Transverse colon (tissue), 4 donors: ENCODE results near the gene MED14. TPM values are rescaled to one million over a fixed set of nuclear protein-coding genes. Genes with fewer than 3 reads are reported as not detected.
"Not testable (repeated sequence)": the region's sequence is repeated elsewhere in the genome, so short reads cannot be mapped to it uniquely, and the experiment has no call there.

Experiments
- DNase-seq: peaks from one replicate; pipeline ENCODE4 v3.0.0-alpha.2; 2019
- H3K27ac ChIP-seq, 4 donors: fragments of 200-600 bp; sonication (generic); 2 replicates each; pipeline ENCODE4 v1.5.1; 2016 to 2018; ENCODE audit warnings: inconsistent platforms in 4 of 4
- H3K27me3 ChIP-seq: fragments of 200-600 bp; sonication (generic); 2 replicates; pipeline ENCODE4 v1.5.1; 2017; ENCODE audit warnings: inconsistent platforms
- H3K36me3 ChIP-seq, 4 donors: fragments of 200-600 bp; sonication (generic); 2 replicates each; pipeline ENCODE4 v1.5.1; 2017 to 2019; ENCODE audit warnings: inconsistent platforms in 4 of 4
- H3K4me1 ChIP-seq, 4 donors: fragments of 200-600 bp; sonication (generic); 2 replicates each; pipeline ENCODE4 v1.5.1; 2017 to 2020; ENCODE audit warnings: inconsistent platforms in 4 of 4
- H3K4me3 ChIP-seq, 4 donors: fragments of 200-600 bp; sonication (generic); 1 replicate in 1 of 4; 2 replicates in 3 of 4; pipeline versions ENCODE4 v1.5.1 to v1.6.1; 2017 to 2019; ENCODE audit warnings: inconsistent platforms in 4 of 4
- H3K9me3 ChIP-seq, 2 donors: fragments of 200-600 bp; sonication (generic); 2 replicates each; pipeline ENCODE4 v1.5.1; 2017 to 2019; ENCODE audit warnings: inconsistent platforms in 2 of 2
- CTCF ChIP-seq, 5 experiments: fragments of 200-600 bp in 3 of 5; fragments of 450-650 bp in 2 of 5; sonication (generic) in 3 of 5; IDR thresholded peaks; 1 replicate in 2 of 5; 2 replicates in 3 of 5; pipeline ENCODE4 v1.5.1; 2016 to 2017; ENCODE audit warnings: antibody characterized with exemption in 5 of 5, inconsistent platforms in 3 of 5, mild to moderate bottlenecking in 2 of 5, moderate library complexity in 1 of 5
- EP300 ChIP-seq: sonication (generic); formaldehyde crosslinking; IDR thresholded peaks from one replicate; pipeline ENCODE4 v1.6.1; 2017; ENCODE audit warnings: antibody characterized with exemption, low read depth
- POLR2A ChIP-seq: fragments of 450-650 bp; IDR thresholded peaks from one replicate; pipeline ENCODE4 v1.6.1; 2016; ENCODE audit warnings: antibody characterized with exemption, mild to moderate bottlenecking, moderate library complexity
- POLR2AphosphoS5 ChIP-seq, 3 donors: sonication (generic); formaldehyde crosslinking; IDR thresholded peaks; one replicate each; pipeline ENCODE4 v1.6.1; 2016; ENCODE audit warnings: antibody characterized with exemption in 3 of 3
- WGBS, 2 donors: methylation state at CpG; one replicate each; pipeline ENCODE4 v1.1.5; 2018; ENCODE audit warnings: low coverage in 1 of 2; 5-methylcytosine and 5-hydroxymethylcytosine counted together
- in situ Hi-C, 4 donors: fragments of 200-750 bp; cut with MboI; loops; one replicate each; pipeline versions ENCODE4 v1.15.0 to v1.15.1; 2017; ENCODE audit warnings: low sequenced_read_pairs in 3 of 4, low pct_ligation_motif_present in 1 of 4, low pct_unique_long_range_greater_than_20kb in 1 of 4
- intact Hi-C: fragments of 100-400 bp; cut with DNase I; formaldehyde crosslinking; loops from one replicate; pipeline ENCODE4 v1.15.1; 2023; ENCODE audit warnings: low total_unique reads
- total RNA-seq, 4 donors: library from RNA; depleted of rRNA; stranded (reverse); fragments of >200 nt; gene quantifications; one replicate each; pipeline ENCODE4 v1.1.0, GENCODE V29; 2016

Gene MED14
- total RNA-seq, 4 donors from 2014 or later: 28.8 to 81.0 (median 68.0) TPM

DNA sequence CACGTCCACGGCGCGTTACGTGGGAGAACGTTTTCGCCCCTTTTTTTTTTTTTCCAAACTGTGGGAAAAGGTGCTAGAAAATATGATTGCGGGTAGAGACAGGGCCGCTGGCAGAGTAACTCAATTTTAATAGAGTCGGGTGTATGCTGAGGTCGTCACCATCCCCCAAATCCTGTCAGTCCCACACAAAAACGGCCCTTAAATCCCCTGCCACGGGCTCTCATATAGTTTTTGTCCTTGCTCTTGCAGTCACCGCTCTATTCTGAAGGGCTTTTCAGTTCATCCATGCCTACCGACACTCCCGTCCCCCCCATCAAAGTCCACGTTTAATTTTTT lies 796 bp upstream of the MED14 start:
- in situ Hi-C loops (no loop called here), intact Hi-C loops (no loop called here)
- TF ChIP-seq CTCF (IDR thresholded peaks at IDR 0.05) (no peak), POLR2AphosphoS5 (IDR thresholded peaks at IDR 0.05) (no peak), EP300 (no peak), POLR2A (no peak)
- Histone ChIP-seq H3K9me3 (no peaks in the 10 kb centered on the region), H3K27ac (peak overlapping the region; percentile 96 to 99 (median 97)), H3K36me3 (no peaks in the 10 kb centered on the region), H3K4me1 (peaks cover 0 to 34% (median 16%) of the 10 kb centered on the region in 4 donors), H3K4me3 (peak overlapping the region; percentile 66 to 88 (median 78)), H3K27me3 (no peaks in the 10 kb centered on the region)
- 9% methylated on average over 17 of the region's 17 CpGs; no CpG with 5 or more reads in 1 of the 2 donors for WGBS, 2 donors
- no peak for DNase-seq

- Histone ChIP-seq H3K4me3 (peak overlapping the region; percentile 66 to 88 (median 78)), H3K36me3 (no peaks in the 10 kb centered on the region), H3K9me3 (no peaks in the 10 kb centered on the region), H3K27ac (peak overlapping the region; percentile 96 to 99 (median 97)), H3K27me3 (no peaks in the 10 kb centered on the region), H3K4me1 (peaks cover 0 to 45% (median 18%) of the 10 kb centered on the region in 4 donors)
- TF ChIP-seq CTCF (IDR thresholded peaks at IDR 0.05) (no peak), EP300 (no peak), POLR2A (no peak), POLR2AphosphoS5 (IDR thresholded peaks at IDR 0.05) (no peak)
- in situ Hi-C loops (no loop called here), intact Hi-C loops (no loop called here)
- peak; percentile 37 for DNase-seq
- 22% methylated on average over 20 of the region's 20 CpGs; no CpG with 5 or more reads in 1 of the 2 donors for WGBS, 2 donors
These were observed 394 bp downstream of the MED14 start for GRCh38 chrX:40734971-40735324.

GRCh38 chrX:40733706-40734105 lies 1.6 kb downstream of the MED14 start:
- intact Hi-C loops (no loop called here), in situ Hi-C loops (no loop called here)
- 0 to 34% methylated on average over 2 of the region's 2 CpGs for WGBS, 2 donors
- Histone ChIP-seq H3K27ac (peak overlapping the region; percentile 19 to 99 (median 96)), H3K4me1 (peaks cover 0 to 55% (median 18%) of the 10 kb centered on the region in 4 donors), H3K27me3 (no peaks in the 10 kb centered on the region), H3K36me3 (no peaks in the 10 kb centered on the region), H3K4me3 (peak overlapping the region in 2 of 4 donors; percentile 70 to 88), H3K9me3 (no peaks in the 10 kb centered on the region)
- TF ChIP-seq EP300 (no peak), POLR2A (no peak), POLR2AphosphoS5 (IDR thresholded peaks at IDR 0.05) (no peak), CTCF (IDR thresholded peaks at IDR 0.05) (no peak)
- DNase-seq: no peak

- in situ Hi-C loops, DNase-seq, intact Hi-C loops, H3K27me3 ChIP-seq, H3K9me3 ChIP-seq, H3K27ac ChIP-seq, H3K36me3 ChIP-seq, H3K4me3 ChIP-seq: not testable (repeated sequence)
- peaks cover 0 to 60% (median 18%) of the 10 kb centered on the region in 4 donors for H3K4me1 ChIP-seq
- 86 to 94% methylated on average over 1 to 5 of the region's 5 CpGs for WGBS, 2 donors
These were observed 2.8 kb downstream of the MED14 start for GRCh38 chrX:40732499-40732898.
